Stimulated activated CD4-positive, alpha-beta T cell treated with anti-CD3 and anti-CD28 coated beads, Interleukin-1b, Interleukin-23, amount 100 ng/mL, for 1 hour (primary cell): ENCODE results near the gene NFS1.

ENCODE experiments used
- DNase-seq, 2 donors: peaks; one replicate each; pipeline ENCODE4 v3.0.0-alpha.2; 2020; ENCODE audit warnings: low read depth in 2 of 2

Gene NFS1

GRCh38 chr20:35641743-35642142 is 57.4 kb downstream of the NFS1 start:
- no peak for DNase-seq

- DNase-seq: no peak
These were observed 58.4 kb downstream of the NFS1 start for GRCh38 chr20:35640724-35641123.

DNA sequence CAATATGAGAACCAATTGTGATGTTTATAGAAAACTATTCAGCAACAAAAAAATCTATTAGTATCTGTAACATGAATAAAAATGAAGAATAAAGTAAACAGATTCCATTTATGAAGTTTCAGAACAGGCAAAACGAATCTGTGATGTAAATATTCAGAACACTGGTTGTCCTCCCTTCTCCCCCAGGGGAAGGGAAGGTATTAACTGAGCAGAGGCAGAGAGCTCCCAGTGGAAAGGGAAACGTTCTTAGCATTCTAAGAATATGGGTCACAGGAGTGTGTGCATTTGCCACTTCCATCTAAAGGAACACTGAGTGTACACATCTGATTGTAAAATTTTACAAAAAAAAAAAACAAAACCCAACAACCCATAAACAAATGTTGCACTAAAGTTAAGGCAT is 60.4 kb downstream of the NFS1 start:
- no peak for DNase-seq

DNA sequence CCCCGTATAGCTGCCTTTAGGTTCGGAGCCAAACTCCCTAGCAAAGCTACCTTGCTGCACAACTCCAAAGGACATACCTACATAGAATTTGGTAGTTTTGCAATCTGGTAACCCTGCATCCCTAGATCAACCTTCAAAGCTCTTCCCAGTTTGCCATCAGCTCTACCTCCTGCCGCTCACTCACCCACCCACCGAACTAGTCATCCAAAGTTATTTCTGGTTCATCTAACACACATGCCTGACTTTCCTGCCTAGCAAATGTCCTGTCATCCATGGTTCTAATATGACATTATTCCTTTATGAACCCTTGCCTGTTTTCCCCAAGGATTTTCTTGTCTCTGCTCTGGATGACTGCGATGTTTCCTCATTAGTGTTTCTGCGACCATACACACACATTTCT is 61.9 kb downstream of the NFS1 start:
- DNase-seq: no peak

DNA sequence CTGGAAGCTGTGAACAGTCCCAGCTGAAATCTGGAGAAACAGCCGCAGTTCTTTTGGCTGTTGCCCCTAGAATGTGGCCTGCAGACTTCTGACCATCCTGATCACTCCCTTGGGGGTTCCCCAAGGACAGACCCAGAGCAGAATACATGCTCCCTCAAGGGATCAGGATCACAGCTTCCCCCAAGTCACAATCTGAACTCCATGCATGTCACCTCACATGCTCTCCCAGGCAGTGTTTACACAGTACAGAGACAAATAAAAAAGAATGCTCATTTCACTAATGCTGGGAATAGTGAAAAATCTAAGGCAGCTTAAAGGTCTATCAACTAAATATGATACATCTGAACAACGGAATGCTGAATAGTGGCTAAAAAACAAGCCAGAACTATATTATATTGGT is 63.1 kb downstream of the NFS1 start:
- no peak for DNase-seq

- DNase-seq: no peak
These were observed 63.5 kb downstream of the NFS1 start for GRCh38 chr20:35635652-35636051.

DNA sequence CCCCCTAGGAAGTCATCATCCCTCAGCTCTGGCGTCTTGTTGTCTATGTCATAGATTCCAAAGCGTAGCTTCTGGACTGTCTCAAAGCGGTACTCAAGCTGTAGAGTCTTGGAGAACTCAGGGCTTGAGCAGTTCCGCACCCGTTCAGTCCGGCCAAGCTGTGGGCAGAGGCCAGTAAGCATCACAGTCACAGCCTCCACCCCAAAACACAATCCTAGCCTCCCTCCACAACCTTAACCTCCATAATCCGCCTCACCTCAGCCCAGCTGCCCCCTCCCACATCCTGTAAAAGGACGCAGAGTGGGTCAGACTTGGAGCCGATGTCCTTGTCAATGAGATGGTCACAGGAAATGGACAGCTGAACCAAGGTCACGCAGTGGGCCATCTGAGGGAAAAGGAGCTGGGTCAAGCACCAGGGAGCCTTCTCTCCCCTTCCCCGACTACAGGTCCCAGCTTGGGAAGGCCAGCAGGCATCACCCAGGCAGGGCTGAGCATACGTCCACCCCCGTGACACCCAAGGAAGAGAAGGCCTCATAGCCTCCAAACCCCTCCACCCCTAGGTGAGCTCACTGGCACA is 66.5 kb downstream of the NFS1 start:
- no peak for DNase-seq

- no peak for DNase-seq
These were observed 68.5 kb downstream of the NFS1 start for GRCh38 chr20:35630636-35631035.

- DNase-seq: no peak
These were observed 69.6 kb downstream of the NFS1 start for GRCh38 chr20:35629427-35630145.

DNA sequence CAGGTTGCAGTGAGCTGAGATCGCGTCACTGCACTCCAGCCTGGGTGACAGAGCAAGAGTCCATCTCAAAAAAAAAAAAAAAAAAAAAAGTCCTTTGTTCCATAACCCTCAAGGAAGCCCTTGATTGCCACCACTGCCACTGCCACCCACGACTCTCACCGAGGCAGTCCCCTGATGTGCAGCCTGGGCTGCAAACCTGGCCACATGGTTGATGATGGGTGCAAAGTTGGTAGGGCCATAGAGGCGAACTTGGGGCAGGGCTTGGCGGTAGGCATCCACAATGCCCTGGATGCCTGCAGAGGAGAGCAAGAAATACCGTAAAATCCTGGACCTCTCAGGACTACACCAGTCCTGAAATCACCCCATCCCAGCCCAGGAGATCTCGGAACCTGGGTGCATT is 72.0 kb downstream of the NFS1 start:
- no peak for DNase-seq

DNA sequence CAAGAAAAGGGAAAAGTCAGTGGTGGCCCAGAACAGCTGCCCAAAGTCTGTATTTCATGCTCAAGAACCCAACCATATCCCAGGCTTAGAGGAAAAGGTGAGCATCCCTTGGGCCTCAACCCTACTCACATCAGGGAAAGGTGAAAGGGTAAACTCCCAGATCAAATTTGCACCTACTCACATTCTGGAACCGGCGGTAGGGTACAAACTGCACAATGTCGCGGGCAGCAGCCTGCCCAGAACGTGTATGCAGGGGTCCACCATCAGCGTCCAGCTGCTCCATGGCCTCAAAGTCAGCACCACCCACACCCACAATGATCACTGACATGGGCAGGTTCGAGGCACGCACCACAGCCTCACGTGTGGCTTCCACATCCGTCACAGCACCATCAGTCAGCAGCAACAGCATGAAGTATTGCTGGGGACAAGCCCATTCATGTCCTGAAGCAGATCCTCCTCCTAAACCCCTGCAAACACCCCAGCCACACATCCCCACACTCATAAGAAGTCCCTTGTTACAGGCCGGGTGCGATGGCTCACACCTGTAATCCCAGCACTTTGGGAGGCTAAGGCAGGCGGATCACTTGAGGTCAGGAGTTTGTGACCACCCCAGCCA is 72.7 kb downstream of the NFS1 start:
- no peak for DNase-seq

DNA sequence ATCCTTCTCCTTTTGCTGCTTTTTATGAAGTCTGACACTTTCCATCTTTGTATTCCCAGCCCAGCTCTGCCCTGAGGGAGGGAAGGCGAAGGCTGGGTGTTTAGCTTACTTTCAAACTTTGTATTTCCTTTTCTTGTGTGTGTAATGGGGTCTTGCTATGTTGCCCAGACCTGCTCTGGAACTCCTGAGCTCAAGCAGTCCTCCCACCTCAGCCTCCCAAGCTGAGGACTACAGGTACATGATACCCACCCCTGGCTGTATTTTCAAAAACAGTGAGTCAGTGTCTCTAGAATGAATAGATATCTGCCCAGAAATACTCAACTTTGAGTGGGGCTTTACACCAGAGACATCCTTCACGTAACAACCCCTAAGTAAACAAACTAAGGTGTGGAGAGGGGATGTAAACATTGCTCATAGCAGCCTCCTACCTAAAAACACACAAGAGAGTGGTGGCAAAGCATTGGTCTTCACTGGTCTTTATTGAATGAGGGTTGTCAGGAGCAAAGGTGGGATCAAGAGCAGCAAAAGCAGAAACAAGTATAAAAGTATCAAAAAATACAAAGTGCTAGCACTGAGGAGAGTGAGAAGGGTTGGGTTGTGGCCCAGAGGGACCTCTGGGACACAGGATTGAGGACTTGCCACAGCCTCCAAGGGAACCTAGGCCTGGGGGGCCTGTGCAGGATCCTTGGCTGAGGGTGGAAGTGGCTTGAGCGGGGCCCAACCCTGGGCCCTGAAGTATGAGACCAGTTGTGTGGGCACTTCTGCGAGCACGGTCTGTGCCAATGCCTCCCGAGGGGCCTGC is 73.4 kb downstream of the NFS1 start:
- no peak for DNase-seq

DNA sequence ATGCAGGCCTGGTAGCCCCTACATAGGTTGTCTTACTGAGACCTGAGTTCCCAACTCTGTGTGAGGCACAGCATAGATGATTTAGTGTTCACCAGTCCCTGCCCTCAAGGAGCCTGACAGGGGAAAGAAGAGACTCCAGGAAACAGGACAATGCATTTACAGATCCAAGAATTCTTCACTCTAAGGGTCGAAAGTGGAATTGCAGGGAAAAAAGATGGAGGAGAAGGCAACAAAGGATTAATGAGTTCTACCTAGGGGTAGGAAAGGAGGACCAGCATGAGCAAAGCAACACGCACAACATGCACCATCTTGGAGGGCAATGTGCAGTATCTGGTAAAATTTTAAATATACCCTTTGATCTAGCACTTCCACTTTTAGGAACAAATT is 77.6 kb downstream of the NFS1 start:
- no peak for DNase-seq

- no peak for DNase-seq
These were observed 78.2 kb downstream of the NFS1 start for GRCh38 chr20:35620818-35621559.

DNA sequence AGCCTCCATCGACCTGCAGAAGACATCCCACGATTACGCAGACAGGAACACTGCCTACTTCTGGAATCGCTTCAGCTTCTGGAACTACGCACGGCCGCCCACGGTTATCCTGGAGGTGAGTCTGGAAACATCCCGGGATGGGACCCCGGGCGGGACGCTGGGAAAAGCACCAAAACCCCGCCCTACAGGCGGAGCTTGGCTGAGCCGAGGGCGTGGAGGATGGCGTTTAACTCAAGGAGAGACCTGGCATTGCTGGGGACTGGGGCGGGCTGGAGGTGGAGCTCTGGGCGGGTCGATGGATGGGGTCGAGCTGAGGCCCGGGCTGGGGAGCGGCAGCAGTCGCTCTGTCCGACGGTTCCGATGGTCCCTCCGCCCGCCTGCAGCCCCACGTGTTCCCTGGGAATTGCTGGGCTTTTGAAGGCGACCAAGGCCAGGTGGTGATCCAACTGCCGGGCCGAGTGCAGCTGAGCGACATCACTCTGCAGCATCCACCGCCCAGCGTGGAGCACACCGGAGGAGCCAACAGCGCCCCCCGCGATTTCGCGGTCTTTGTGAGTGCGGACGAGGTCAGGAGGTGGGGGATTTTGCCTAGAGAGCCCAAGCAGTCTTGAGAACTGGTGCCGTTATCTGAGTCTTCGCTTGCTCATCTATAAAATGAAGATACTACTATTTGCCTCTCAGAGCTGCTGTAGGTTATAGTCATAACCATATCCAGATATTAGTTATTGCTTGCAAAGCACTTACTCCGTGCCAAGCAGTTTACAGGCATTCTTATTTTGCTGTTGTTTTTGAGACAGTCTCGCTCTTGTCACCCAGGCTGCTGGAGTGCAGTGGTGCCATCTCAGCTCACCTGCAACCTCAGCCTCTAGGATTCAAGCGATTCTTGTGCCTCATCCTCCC is 79.7 kb downstream of the NFS1 start:
- peak; percentile 31 to 65 for DNase-seq

DNA sequence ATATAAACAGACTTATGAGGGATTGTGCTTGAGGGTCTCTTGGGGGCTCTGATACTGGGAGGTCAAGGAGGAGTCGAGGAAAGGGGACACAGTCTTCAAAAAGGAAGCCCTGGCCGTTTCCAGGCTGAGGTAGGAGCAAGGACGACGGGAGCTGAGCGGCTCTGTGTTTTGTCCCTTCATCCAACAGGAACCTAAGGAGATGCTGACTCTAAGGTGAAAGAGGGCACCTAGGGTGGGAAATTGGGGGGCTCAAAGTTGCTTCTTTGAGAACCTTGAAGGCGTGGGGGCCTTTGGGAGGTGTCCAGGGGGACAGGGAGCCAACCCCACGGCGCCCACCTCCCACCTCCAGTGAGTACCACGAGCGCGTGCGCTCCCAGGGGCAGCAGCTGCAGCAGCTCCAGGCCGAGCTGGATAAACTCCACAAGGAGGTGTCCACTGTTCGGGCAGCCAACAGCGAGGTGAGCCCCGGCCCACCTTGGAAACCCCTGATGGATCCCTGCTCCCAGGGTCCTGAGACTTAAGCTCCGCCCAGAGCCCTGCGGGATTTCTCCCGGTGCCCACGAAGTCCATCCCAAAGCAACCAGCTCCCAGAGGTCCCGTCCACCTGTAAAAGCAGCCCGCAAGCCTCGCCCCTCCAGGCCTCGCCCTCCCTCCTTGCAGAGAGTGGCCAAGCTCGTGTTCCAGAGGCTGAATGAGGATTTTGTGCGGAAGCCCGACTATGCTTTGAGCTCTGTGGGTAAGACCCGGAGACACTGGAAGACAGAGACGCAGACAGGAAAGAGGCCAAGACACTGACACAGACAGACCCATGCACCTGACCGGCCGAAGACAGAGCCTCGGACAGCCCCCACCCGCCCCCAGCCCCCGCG is 80.7 kb downstream of the NFS1 start:
- no peak for DNase-seq
